IMR-90 (cell line): Measurements from ENCODE around the gene OBI1. TPM values are rescaled to one million over a fixed set of nuclear protein-coding genes. Genes with fewer than 3 reads are reported as not detected.

Experiments used
- ATAC-seq: fragments of 200-7000 bp; cut with Tn5 transposase; 2 replicates; pipeline ENCODE4 v1.9.1; 2020; ENCODE audit warnings: low read depth, mild to moderate bottlenecking, moderate library complexity
- BruUV-seq: library from RNA; stranded (reverse); fragments of 400-500 nt; replicated peaks from 2 replicates; lab custom pipeline; 2021; lab: Mats Ljungman, UMichigan
- CTCF ChIA-PET: fragments of 300-600 bp; formaldehyde crosslinking; extraction: SDS; loops from one replicate; lab custom pipeline; 2021; ENCODE audit warnings: antibody characterized with exemption; lab: Yijun Ruan, JAX
- POLR2A ChIA-PET: fragments of 300-600 bp; sonication (Branson Sonifier 250); formaldehyde crosslinking; loops from one replicate; lab custom pipeline; 2022; ENCODE audit warnings: antibody characterized with exemption; ENCODE audit not compliant: unreplicated experiment; lab: Charles Lee
- DNase-seq: peaks from one replicate; pipeline ENCODE4 v3.0.0; 2013
- H2AFZ ChIP-seq: replicated peaks from 2 replicates; pipeline ENCODE3; 2013; ENCODE audit warnings: low read length, mild to moderate bottlenecking; ENCODE audit not compliant: poor library complexity
- H2AK5ac ChIP-seq: 2 replicates; pipeline ENCODE4 v1.6.1; 2013; ENCODE audit warnings: low read depth, low read length, inconsistent platforms
- H2AK9ac ChIP-seq: replicated peaks from 2 replicates; pipeline ENCODE3; 2013; ENCODE audit warnings: mild to moderate bottlenecking, low read depth, low read length, moderate library complexity; ENCODE audit not compliant: poor library complexity
- H2BK120ac ChIP-seq: 2 replicates; pipeline ENCODE4 v1.6.1; 2013; ENCODE audit warnings: low read depth, low read length, inconsistent platforms
- H2BK15ac ChIP-seq: 3 replicates; pipeline ENCODE4 v1.6.1; 2013; ENCODE audit warnings: low read depth, low read length, inconsistent platforms
- H2BK20ac ChIP-seq: 2 replicates; pipeline ENCODE4 v1.6.1; 2013; ENCODE audit warnings: low read depth, mild to moderate bottlenecking, inconsistent platforms, low read length, moderate library complexity
- H2BK5ac ChIP-seq: 2 replicates; pipeline ENCODE4 v1.6.1; 2013; ENCODE audit warnings: mild to moderate bottlenecking, low read depth, low read length, inconsistent platforms; ENCODE audit not compliant: poor library complexity, severe bottlenecking
- H3K14ac ChIP-seq: replicated peaks from 2 replicates; pipeline ENCODE4 v1.6.1; 2013; ENCODE audit warnings: low read depth, low read length, inconsistent platforms
- H3K18ac ChIP-seq: 2 replicates; pipeline ENCODE4 v1.6.1; 2013; ENCODE audit warnings: low read depth, low read length, control low read depth
- H3K23ac ChIP-seq: 2 replicates; pipeline ENCODE4 v1.6.1; 2013; ENCODE audit warnings: low read depth, low read length, inconsistent platforms
- H3K27ac ChIP-seq: 2 replicates; pipeline ENCODE4 v1.5.1; 2013; ENCODE audit warnings: mild to moderate bottlenecking, control low read depth, low read length; ENCODE audit not compliant: insufficient read depth
- H3K27me3 ChIP-seq: 2 replicates; pipeline ENCODE4 v1.6.1; 2013; ENCODE audit warnings: low read length; ENCODE audit not compliant: control insufficient read depth, insufficient read depth
- H3K36me3 ChIP-seq: 2 replicates; pipeline ENCODE4 v1.6.1; 2013; ENCODE audit warnings: low read length, mixed read lengths; ENCODE audit not compliant: control insufficient read depth, insufficient read depth
- H3K4ac ChIP-seq: 2 replicates; pipeline ENCODE4 v1.6.1; 2013; ENCODE audit warnings: low read depth, low read length, inconsistent platforms
- H3K4me1 ChIP-seq: 2 replicates; pipeline ENCODE4 v1.6.1; 2013; ENCODE audit warnings: low read length, mixed read lengths; ENCODE audit not compliant: control insufficient read depth, insufficient read depth
- H3K4me2 ChIP-seq: 2 replicates; pipeline ENCODE4 v1.6.1; 2013; ENCODE audit warnings: low read depth, mild to moderate bottlenecking, control low read depth, low read length, moderate library complexity
- H3K4me3 ChIP-seq: 2 replicates; pipeline ENCODE4 v1.5.1; 2013; ENCODE audit warnings: low read depth, mild to moderate bottlenecking, control low read depth, low read length, moderate library complexity; ENCODE audit not compliant: insufficient read depth
- H3K56ac ChIP-seq: 2 replicates; pipeline ENCODE4 v1.6.1; 2013; ENCODE audit warnings: low read length, inconsistent platforms; ENCODE audit not compliant: insufficient read depth; ENCODE audit errors: extremely low read depth
- H3K79me1 ChIP-seq, 2 experiments: 2 replicates each; pipeline ENCODE4 v1.6.1; 2013; ENCODE audit warnings: low read length in 2 of 2, inconsistent platforms in 1 of 2, low read depth in 1 of 2
- H3K9ac ChIP-seq: 2 replicates; pipeline ENCODE4 v1.6.1; 2013; ENCODE audit warnings: low read depth, low read length, control low read depth
- H3K9me1 ChIP-seq: 2 replicates; pipeline ENCODE4 v1.6.1; 2013; ENCODE audit warnings: low read length, inconsistent platforms; ENCODE audit not compliant: insufficient read depth
- H3K9me3 ChIP-seq: 2 replicates; pipeline ENCODE4 v1.6.1; 2013; ENCODE audit warnings: low read length; ENCODE audit not compliant: control insufficient read depth, insufficient read depth
- H4K20me1 ChIP-seq: 2 replicates; pipeline ENCODE4 v1.6.1; 2013; ENCODE audit warnings: low read length, inconsistent platforms; ENCODE audit not compliant: insufficient read depth
- H4K5ac ChIP-seq: 2 replicates; pipeline ENCODE4 v1.6.1; 2013; ENCODE audit warnings: mild to moderate bottlenecking, low read depth, low read length, control low read depth
- H4K8ac ChIP-seq, 2 experiments: 2 replicates each; pipeline ENCODE4 v1.6.1; 2013; ENCODE audit warnings: low read depth in 2 of 2, low read length in 2 of 2, control low read depth in 1 of 2, inconsistent platforms in 1 of 2
- H4K91ac ChIP-seq: 2 replicates; pipeline ENCODE4 v1.6.1; 2013; ENCODE audit warnings: low read depth, low read length, inconsistent platforms; ENCODE audit not compliant: insufficient read depth
- BHLHE40 ChIP-seq: fragments of 150-350 bp; IDR thresholded peaks from 2 replicates; pipeline ENCODE4 v1.6.1; 2016; ENCODE audit warnings: mild to moderate bottlenecking, low read depth, low read length
- CEBPB ChIP-seq: IDR thresholded peaks from 2 replicates; pipeline ENCODE4 v1.6.1; 2012; ENCODE audit warnings: low read depth, low read length, improper control_type of control experiment
- CHD1 ChIP-seq: IDR thresholded peaks from 2 replicates; pipeline ENCODE4 v1.6.1; 2012; ENCODE audit warnings: low read depth, low read length, improper control_type of control experiment
- CTCF ChIP-seq: conservative IDR thresholded peaks from 2 replicates; pipeline ENCODE4 v1.5.1; 2012; ENCODE audit warnings: mild to moderate bottlenecking, low read depth, low read length, improper control_type of control experiment
- FOS ChIP-seq: fragments of 150-350 bp; IDR thresholded peaks from 2 replicates; pipeline ENCODE4 v1.6.1; 2016; ENCODE audit warnings: low read depth, low read length
- MAFK ChIP-seq: IDR thresholded peaks from 2 replicates; pipeline ENCODE4 v1.6.1; 2012; ENCODE audit warnings: low read depth, low read length, improper control_type of control experiment
- MXI1 ChIP-seq: IDR thresholded peaks from 2 replicates; pipeline ENCODE4 v1.6.1; 2012; ENCODE audit warnings: low read depth, mild to moderate bottlenecking, low read length, moderate library complexity, borderline replicate concordance
- POLR2A ChIP-seq: IDR thresholded peaks from 2 replicates; pipeline ENCODE4 v1.6.1; 2012; ENCODE audit warnings: mild to moderate bottlenecking, low read depth, low read length
- RAD21 ChIP-seq: IDR thresholded peaks from 2 replicates; pipeline ENCODE4 v1.6.1; 2012; ENCODE audit warnings: low read length, improper control_type of control experiment
- RCOR1 ChIP-seq: IDR thresholded peaks from 2 replicates; pipeline ENCODE4 v1.6.1; 2012; ENCODE audit warnings: mild to moderate bottlenecking, low read length, improper control_type of control experiment; ENCODE audit not compliant: insufficient replicate concordance
- RFX5 ChIP-seq: IDR thresholded peaks from 2 replicates; pipeline ENCODE4 v1.8.0; 2012; ENCODE audit warnings: low read depth, mild to moderate bottlenecking, low read length, moderate library complexity
- SMC3 ChIP-seq: fragments of 150-350 bp; IDR thresholded peaks from 2 replicates; pipeline ENCODE4 v1.6.1; 2016; ENCODE audit warnings: low read depth, mild to moderate bottlenecking, antibody characterized with exemption, low read length, moderate library complexity
- dilution Hi-C: fragments of 300-500 bp; cut with HindIII; formaldehyde crosslinking; loops from one replicate; pipeline ENCODE4 v1.14.3; 2018; ENCODE audit warnings: low sequenced_read_pairs; ENCODE audit not compliant: unreplicated experiment
- in situ Hi-C: fragments of 300-500 bp; cut with MboI; formaldehyde crosslinking; loops from 3 replicates; pipeline ENCODE4 v1.14.3; 2019; ENCODE audit warnings: low sequenced_read_pairs, inconsistent platforms, mixed read lengths
- intact Hi-C: fragments of 100-400 bp; cut with micrococcal nuclease; formaldehyde crosslinking; loops from 2 replicates; pipeline ENCODE4 v1.10.0; 2022
- polyA plus RNA-seq, 3 experiments: library from polyadenylated mRNA; depleted of rRNA; stranded (reverse); fragments of >200 nt; gene quantifications; 2 replicates each; pipeline ENCODE4 v1.2.3, GENCODE V29; 2012; ENCODE audit warnings: low replicate concordance in 1 of 3
- total RNA-seq: library from RNA; depleted of rRNA; stranded (reverse); fragments of >200 nt; gene quantifications from 2 replicates; pipeline ENCODE4 v1.2.3, GENCODE V29; 2012

OBI1 gene
- total and polyA plus RNA-seq, 2 of the 4 experiments (the other 2 are of a cell fraction): 4.4 to 11.8 TPM

DNA sequence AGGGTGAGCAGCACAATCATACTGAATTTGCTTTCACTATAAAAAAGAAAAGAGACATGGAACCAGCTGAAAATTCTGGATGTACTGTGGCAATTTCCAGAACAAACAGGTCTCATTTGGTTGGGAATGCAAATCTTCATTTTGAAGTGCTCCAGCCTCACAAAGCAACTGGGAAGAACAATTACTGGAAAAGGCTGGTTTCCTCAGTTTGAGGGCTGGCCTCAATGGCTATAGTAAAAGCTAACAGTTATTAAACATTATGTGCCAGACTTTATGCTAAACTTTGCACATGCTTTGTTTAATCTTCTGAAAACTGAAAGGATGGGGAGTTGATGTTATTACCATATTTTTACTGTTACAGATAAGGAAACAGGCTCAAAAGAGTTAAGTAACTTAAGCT, 3.0 kb downstream of the OBI1 start:
- Histone ChIP-seq H2BK20ac (no peak overlapping the region), H3K27ac (no peak overlapping the region), H4K91ac (no peak overlapping the region), H3K36me3 (no peaks in the 10 kb centered on the region), H3K4me1 (peaks cover 5% of the 10 kb centered on the region), H3K9ac (no peak overlapping the region), H2BK5ac (no peak overlapping the region), H2BK15ac (no peak overlapping the region), H4K8ac (no peak overlapping the region), H4K5ac (no peak overlapping the region), H3K4me2 (no peak overlapping the region), H3K56ac (no peak overlapping the region), H3K23ac (no peak overlapping the region), H2AK9ac (no peak overlapping the region), H3K27me3 (no peaks in the 10 kb centered on the region), H2AK5ac (no peak overlapping the region), H3K18ac (no peak overlapping the region), H3K9me1 (no peaks in the 10 kb centered on the region), H3K9me3 (no peaks in the 10 kb centered on the region), H2BK120ac (no peak overlapping the region), H3K79me1 (peaks cover 0 to 49% of the 10 kb centered on the region in 2 experiments), H3K4ac (no peak overlapping the region), H3K14ac (no peak overlapping the region), H4K20me1 (peaks cover 10% of the 10 kb centered on the region), H3K4me3 (no peak overlapping the region), H2AFZ (no peak overlapping the region)
- no peak for TF ChIP-seq CTCF
- TF ChIP-seq MAFK: no peak
- no peak for TF ChIP-seq RAD21
- no peak for TF ChIP-seq SMC3
- TF ChIP-seq FOS: no peak
- no peak for TF ChIP-seq RFX5
- TF ChIP-seq CHD1: no peak
- no peak for TF ChIP-seq BHLHE40
- TF ChIP-seq CEBPB: no peak
- no peak for TF ChIP-seq POLR2A
- no peak for TF ChIP-seq RCOR1
- TF ChIP-seq MXI1: no peak
- no TSS peak for BruUV-seq
- ChIA-PET CTCF (no interaction called here), POLR2A (no interaction called here)
- intact Hi-C loops (no loop called here), in situ Hi-C loops (no loop called here), dilution Hi-C loops (no loop called here)
- no peak for ATAC-seq
- DNase-seq: no peak
